OCI-LY1 (cell line): Measurements from ENCODE around the gene CEL.
A peak's percentile ranks its signal among the peaks of the same experiment; 100 is the strongest.

Source experiments
- H2AFZ ChIP-seq: fragments of 200-600 bp; sonication (generic), shearing (Covaris generic); 2 replicates; pipeline ENCODE4 v1.6.0; 2014; ENCODE audit warnings: antibody characterized with exemption, mild to moderate bottlenecking, low read length
- H3F3A ChIP-seq: fragments of 200-600 bp; sonication (generic), shearing (Covaris generic); 2 replicates; pipeline ENCODE4 v1.6.0; 2014; ENCODE audit warnings: mild to moderate bottlenecking, antibody characterized with exemption, low read length, moderate library complexity; ENCODE audit not compliant: insufficient read depth
- H3K27ac ChIP-seq: fragments of 200-600 bp; sonication (generic); 2 replicates; pipeline ENCODE4 v1.5.1; 2014; ENCODE audit warnings: low read length, mixed run types, mild to moderate bottlenecking, low read depth; ENCODE audit not compliant: poor library complexity, severe bottlenecking
- H3K27me3 ChIP-seq: fragments of 200-600 bp; sonication (generic); 2 replicates; pipeline ENCODE4 v1.6.0; 2014; ENCODE audit warnings: antibody characterized with exemption, mild to moderate bottlenecking, low read length, moderate library complexity; ENCODE audit not compliant: insufficient read depth
- H3K36me3 ChIP-seq: fragments of 200-600 bp; sonication (generic); 2 replicates; pipeline ENCODE4 v1.6.1; 2014; ENCODE audit warnings: mild to moderate bottlenecking, antibody characterized with exemption, low read length, moderate library complexity, mixed read lengths; ENCODE audit not compliant: insufficient read depth
- H3K4me1 ChIP-seq: fragments of 200-600 bp; sonication (generic); 2 replicates; pipeline ENCODE4 v1.5.1; 2014; ENCODE audit warnings: mild to moderate bottlenecking, low read length, moderate library complexity; ENCODE audit not compliant: insufficient read depth, severe bottlenecking
- H3K4me2 ChIP-seq: fragments of 200-600 bp; sonication (generic), shearing (Covaris generic); 2 replicates; pipeline ENCODE4 v1.6.1; 2014; ENCODE audit warnings: low read length
- H3K4me3 ChIP-seq: fragments of 200-600 bp; sonication (generic); 2 replicates; pipeline ENCODE4 v1.5.1; 2014; ENCODE audit warnings: low read length, low read depth, mild to moderate bottlenecking, mixed read lengths; ENCODE audit not compliant: poor library complexity, severe bottlenecking
- H3K79me2 ChIP-seq: fragments of 200-600 bp; shearing (Covaris generic); 2 replicates; pipeline ENCODE4 v1.6.1; 2016; ENCODE audit warnings: mixed run types, low read length, mixed read lengths; ENCODE audit not compliant: insufficient read depth
- H3K9ac ChIP-seq: fragments of 200-600 bp; sonication (generic), shearing (Covaris generic); 2 replicates; pipeline ENCODE4 v1.6.1; 2014; ENCODE audit warnings: mild to moderate bottlenecking, low read length, mixed read lengths
- H3K9me2 ChIP-seq: fragments of 200-600 bp; sonication (generic), shearing (Covaris generic); 2 replicates; pipeline ENCODE4 v1.6.1; 2014; ENCODE audit warnings: low read depth, mild to moderate bottlenecking, low read length, mixed read lengths
- H3K9me3 ChIP-seq: fragments of 200-600 bp; shearing (Covaris generic); 2 replicates; pipeline ENCODE4 v1.6.1; 2014; ENCODE audit warnings: low read length, mixed read lengths
- H4K20me1 ChIP-seq: fragments of 200-600 bp; sonication (generic), shearing (Covaris generic); 2 replicates; pipeline ENCODE4 v1.6.0; 2016; ENCODE audit warnings: mild to moderate bottlenecking, low read length; ENCODE audit not compliant: insufficient read depth
- EZH2 ChIP-seq: fragments of 200-600 bp; sonication (generic), shearing (Covaris generic); IDR thresholded peaks from 2 replicates; pipeline ENCODE4 v1.8.0; 2017; ENCODE audit warnings: borderline replicate concordance, mixed run types, mild to moderate bottlenecking, antibody characterized with exemption, low read length, moderate library complexity, mixed read lengths
- TF ChIP-seq, protein P1 (sequence below): fragments of 200-600 bp; sonication (generic), shearing (Covaris generic); IDR thresholded peaks from 2 replicates; pipeline ENCODE4 v1.5.1; 2017; ENCODE audit warnings: mild to moderate bottlenecking, antibody characterized with exemption, low read length, moderate library complexity, mixed read lengths

CEL gene

GRCh38 chr9:133046196-133046899 lies 15.4 kb upstream of the CEL start:
- H2AFZ ChIP-seq = no peak overlapping the region
- no peak overlapping the region for H3K9ac ChIP-seq
- TF ChIP-seq, protein P1, sequence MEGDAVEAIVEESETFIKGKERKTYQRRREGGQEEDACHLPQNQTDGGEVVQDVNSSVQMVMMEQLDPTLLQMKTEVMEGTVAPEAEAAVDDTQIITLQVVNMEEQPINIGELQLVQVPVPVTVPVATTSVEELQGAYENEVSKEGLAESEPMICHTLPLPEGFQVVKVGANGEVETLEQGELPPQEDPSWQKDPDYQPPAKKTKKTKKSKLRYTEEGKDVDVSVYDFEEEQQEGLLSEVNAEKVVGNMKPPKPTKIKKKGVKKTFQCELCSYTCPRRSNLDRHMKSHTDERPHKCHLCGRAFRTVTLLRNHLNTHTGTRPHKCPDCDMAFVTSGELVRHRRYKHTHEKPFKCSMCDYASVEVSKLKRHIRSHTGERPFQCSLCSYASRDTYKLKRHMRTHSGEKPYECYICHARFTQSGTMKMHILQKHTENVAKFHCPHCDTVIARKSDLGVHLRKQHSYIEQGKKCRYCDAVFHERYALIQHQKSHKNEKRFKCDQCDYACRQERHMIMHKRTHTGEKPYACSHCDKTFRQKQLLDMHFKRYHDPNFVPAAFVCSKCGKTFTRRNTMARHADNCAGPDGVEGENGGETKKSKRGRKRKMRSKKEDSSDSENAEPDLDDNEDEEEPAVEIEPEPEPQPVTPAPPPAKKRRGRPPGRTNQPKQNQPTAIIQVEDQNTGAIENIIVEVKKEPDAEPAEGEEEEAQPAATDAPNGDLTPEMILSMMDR = no peak
- TF ChIP-seq EZH2 = no peak
- H3K4me1 ChIP-seq = no peaks in the 10 kb centered on the region
- no peak overlapping the region for H3K27ac ChIP-seq
- no peaks in the 10 kb centered on the region for H3K9me3 ChIP-seq
- no peak overlapping the region for H3K4me2 ChIP-seq
- no peaks in the 10 kb centered on the region for H3F3A ChIP-seq
- H3K4me3 ChIP-seq = no peak overlapping the region
- peaks cover 86% of the 10 kb centered on the region for H3K36me3 ChIP-seq
- H3K27me3 ChIP-seq = no peaks in the 10 kb centered on the region
- H3K79me2 ChIP-seq = no peaks in the 10 kb centered on the region
- no peaks in the 10 kb centered on the region for H3K9me2 ChIP-seq
- H4K20me1 ChIP-seq = no peaks in the 10 kb centered on the region

DNA sequence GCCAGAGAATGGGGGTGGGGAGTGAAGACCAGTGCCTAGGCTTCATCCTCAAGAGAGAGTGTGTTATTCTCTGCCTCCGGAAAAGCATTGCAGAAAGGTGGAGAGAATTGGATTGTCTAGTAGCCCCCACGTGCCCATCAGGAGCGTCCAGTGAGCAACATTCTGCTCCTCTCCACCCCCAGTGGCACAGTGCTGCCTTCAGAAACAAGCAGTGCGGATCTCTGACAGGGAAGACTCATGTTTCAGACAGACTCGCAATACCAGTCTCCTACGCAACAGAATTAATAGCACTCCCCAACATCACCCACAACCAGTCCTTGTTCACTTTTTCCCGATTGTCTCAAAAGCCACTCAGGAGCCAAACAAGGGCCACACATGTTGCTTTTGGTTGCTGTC lies 14.9 kb upstream of the CEL start:
- peaks cover 86% of the 10 kb centered on the region for H3K36me3 ChIP-seq
- H3K4me2 ChIP-seq = no peak overlapping the region
- no peaks in the 10 kb centered on the region for H3K9me2 ChIP-seq
- TF ChIP-seq EZH2 = no peak
- TF ChIP-seq, protein P1 = no peak
- no peak overlapping the region for H3K9ac ChIP-seq
- H3K4me3 ChIP-seq = no peak overlapping the region
- no peaks in the 10 kb centered on the region for H4K20me1 ChIP-seq
- no peaks in the 10 kb centered on the region for H3K9me3 ChIP-seq
- no peaks in the 10 kb centered on the region for H3K27me3 ChIP-seq
- no peak overlapping the region for H3K27ac ChIP-seq
- H3F3A ChIP-seq = no peaks in the 10 kb centered on the region
- no peaks in the 10 kb centered on the region for H3K4me1 ChIP-seq
- no peak overlapping the region for H2AFZ ChIP-seq
- H3K79me2 ChIP-seq = no peaks in the 10 kb centered on the region

DNA sequence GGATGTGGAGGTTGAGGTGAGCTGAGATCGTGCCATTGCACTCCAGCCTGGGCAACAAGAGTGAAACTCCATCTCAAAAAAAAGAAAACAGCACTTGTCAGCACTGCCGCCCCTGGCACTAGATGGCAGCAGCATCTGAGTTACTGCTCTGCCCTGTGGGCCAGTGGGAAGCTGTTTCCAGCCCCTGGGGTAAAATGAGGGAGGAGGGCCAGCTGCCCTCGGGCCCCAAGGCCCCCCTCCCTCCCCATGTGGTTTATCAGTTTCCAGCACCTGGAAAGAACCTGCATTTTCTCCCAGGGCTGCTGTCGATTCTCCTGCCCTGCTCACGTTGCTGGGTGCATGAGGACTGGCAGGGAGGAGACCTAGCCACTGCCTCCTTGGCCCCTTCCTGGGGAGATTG lies 13.2 kb upstream of the CEL start:
- Histone ChIP-seq H3K27me3 (no peaks in the 10 kb centered on the region), H3K9me2 (no peaks in the 10 kb centered on the region), H3K36me3 (peaks cover 84% of the 10 kb centered on the region), H3F3A (no peaks in the 10 kb centered on the region), H3K4me1 (no peaks in the 10 kb centered on the region), H3K9ac (no peak overlapping the region), H3K4me2 (no peak overlapping the region), H3K4me3 (no peak overlapping the region), H3K79me2 (no peaks in the 10 kb centered on the region), H4K20me1 (no peaks in the 10 kb centered on the region), H2AFZ (no peak overlapping the region), H3K27ac (no peak overlapping the region), H3K9me3 (no peaks in the 10 kb centered on the region)
- TF ChIP-seq EZH2 = no peak
- TF ChIP-seq, protein P1 = peak; percentile 52; the same call in 1 of the 2 replicates
